ENCODE data around the gene VPS51.
A peak's percentile ranks its signal among the peaks of the same experiment; 100 is the strongest.
"Not testable (repeated sequence)": the region's sequence is repeated elsewhere in the genome, so short reads cannot be mapped to it uniquely, and the experiment has no call there.

VPS51 gene

GRCh38 chr11:65129649-65130441 lies 33.8 kb downstream of the VPS51 start:
- no peak overlapping the region for H3K4me3 ChIP-seq
- peak overlapping the region in 2 of 21 experiments; percentile 20 to 21 for H3K27ac ChIP-seq

GRCh38 chr11:65130631-65131416 lies 34.8 kb downstream of the VPS51 start:
- Histone ChIP-seq H3K27ac (no peak overlapping the region), H3K4me3 (no peak overlapping the region)

- Histone ChIP-seq H3K4me3 (no peak overlapping the region), H3K27ac (no peak overlapping the region)
Measured at GRCh38 chr11:65131417-65131776, 35.4 kb downstream of the VPS51 start.

- Histone ChIP-seq H3K27ac (peak overlapping the region in 2 of 21 experiments; percentile 12 to 98), H3K4me3 (no peak overlapping the region)
Measured at GRCh38 chr11:65131895-65132237, 35.9 kb downstream of the VPS51 start.

GRCh38 chr11:65132238-65132987 lies 36.4 kb downstream of the VPS51 start:
- Histone ChIP-seq H3K4me3 (peak overlapping the region in 1 of 7 experiments; percentile 92), H3K27ac (peak overlapping the region in 8 of 21 experiments; percentile 10 to 99 (median 96))

- Histone ChIP-seq H3K4me3 (peak overlapping the region; percentile 72 to 97 (median 92)), H3K27ac (peak overlapping the region in 17 of 21 experiments; percentile 10 to 100 (median 98))
Measured at GRCh38 chr11:65132988-65133700, 37.1 kb downstream of the VPS51 start.

- H3K4me3 ChIP-seq, result peak overlapping the region; percentile 72 to 97 (median 92)
- peak overlapping the region in 20 of 21 experiments; percentile 93 to 100 (median 98) for H3K27ac ChIP-seq
Measured at GRCh38 chr11:65133724-65134123, 37.7 kb downstream of the VPS51 start.

GRCh38 chr11:65134240-65134951 lies 38.4 kb downstream of the VPS51 start, which contains the start of gene SYVN1:
TSS of gene SYVN1 (minus strand) at chr11:65134519. CDS start at chr11:65133601, 918 bp downstream.
- Histone ChIP-seq H3K27ac (peak within 1 kb of the TSS; percentile 76 to 100 (median 98)), H3K4me3 (peak within 1 kb of the TSS; percentile 72 to 97 (median 92))

- Histone ChIP-seq H3K4me3 (peak overlapping the region; percentile 72 to 97 (median 92)), H3K27ac (peak overlapping the region; percentile 76 to 100 (median 98))
Measured at GRCh38 chr11:65134952-65135632, 39.1 kb downstream of the VPS51 start.

GRCh38 chr11:65135633-65136145 lies 39.7 kb downstream of the VPS51 start:
- peak overlapping the region; percentile 72 to 97 (median 92) for H3K4me3 ChIP-seq

GRCh38 chr11:65136515-65137096 lies 40.6 kb downstream of the VPS51 start:
- Histone ChIP-seq H3K4me3 (no peak overlapping the region), H3K27ac (no peak overlapping the region)

More at GRCh38 chr11:65135633-65136145, 39.7 kb downstream of the VPS51 start:
- peak overlapping the region in 19 of 21 experiments; percentile 93 to 100 (median 99) for H3K27ac ChIP-seq

- Histone ChIP-seq H3K27ac (no peak overlapping the region), H3K4me3 (no peak overlapping the region)
Measured at GRCh38 chr11:65141896-65142494, 46.0 kb downstream of the VPS51 start.

- H3K4me3 ChIP-seq, result no peak overlapping the region
- no peak overlapping the region for H3K27ac ChIP-seq
Measured at GRCh38 chr11:65147352-65148075, 51.5 kb downstream of the VPS51 start.

- no peak overlapping the region for H3K4me3 ChIP-seq
- no peak overlapping the region for H3K27ac ChIP-seq
Measured at GRCh38 chr11:65148657-65149056, 52.6 kb downstream of the VPS51 start.

GRCh38 chr11:65150131-65150508 lies 54.1 kb downstream of the VPS51 start:
- peak overlapping the region in 10 of 21 experiments; percentile 1 to 56 (median 32) for H3K27ac ChIP-seq
- not testable (repeated sequence) for H3K4me3 ChIP-seq

GRCh38 chr11:65150509-65151299 lies 54.7 kb downstream of the VPS51 start:
- Histone ChIP-seq H3K4me3 (no peak overlapping the region), H3K27ac (peak overlapping the region in 15 of 21 experiments; percentile 1 to 62 (median 38))
